Ureter (tissue), 1 donor: ENCODE data around the gene KRTAP17-1. TPM values are rescaled to one million over a fixed set of nuclear protein-coding genes. Genes with fewer than 3 reads are reported as not detected.
"Not testable (repeated sequence)": the region's sequence is repeated elsewhere in the genome, so short reads cannot be mapped to it uniquely, and the experiment has no call there.

ENCODE experiments used
- DNase-seq: peaks from one replicate; pipeline ENCODE4 v3.0.0-alpha.2; 2020; ENCODE audit warnings: low spot score
- total RNA-seq: library from RNA; stranded (reverse); gene quantifications from one replicate; pipeline ENCODE4 v1.2.4, GENCODE V29; 2023
- donor health status: DM: yes; HTN: yes; CAD: no.

KRTAP17-1 gene
- total RNA-seq, 1 donor from 2014 or later = not detected

DNA sequence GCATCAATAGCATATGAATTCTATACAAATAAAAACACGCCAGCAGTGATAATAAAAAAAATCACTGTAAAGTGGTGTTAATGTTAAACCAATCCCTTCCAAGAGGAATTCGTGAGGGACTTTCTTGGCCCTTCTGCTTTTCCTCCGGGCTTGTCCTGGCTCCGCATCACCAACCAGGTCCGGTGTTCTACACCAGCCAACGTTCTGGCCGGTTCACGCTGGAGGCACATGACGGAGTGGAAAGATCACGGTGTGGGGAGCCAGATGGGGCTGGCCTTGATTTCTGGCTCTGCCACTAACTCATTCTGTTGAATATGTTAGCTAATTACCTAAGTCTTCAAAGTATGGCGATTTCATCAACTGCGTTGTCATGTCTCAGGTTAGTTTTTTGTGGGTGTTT lies 11.4 kb downstream of the KRTAP17-1 start:
- DNase-seq = no peak

DNA sequence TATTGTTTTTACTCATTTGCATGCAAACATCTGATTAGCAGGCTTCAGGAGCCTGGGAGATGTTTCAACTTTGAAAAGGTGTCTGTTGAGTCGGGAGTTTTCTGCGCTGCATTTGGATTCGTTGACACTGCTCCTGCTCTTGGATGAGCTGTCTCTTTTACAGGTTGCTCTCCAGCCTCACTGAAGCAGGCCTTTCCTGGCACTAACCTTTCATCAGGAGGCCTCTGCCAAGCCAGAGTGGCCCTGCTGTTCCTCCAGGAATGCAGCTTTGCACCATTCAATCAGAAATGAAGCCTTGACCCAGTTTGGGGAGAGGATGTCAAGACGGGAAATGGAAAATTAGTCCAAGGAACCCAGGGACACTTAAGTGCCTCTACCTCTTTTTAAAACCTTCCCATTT lies 12.5 kb downstream of the KRTAP17-1 start:
- no peak for DNase-seq

DNA sequence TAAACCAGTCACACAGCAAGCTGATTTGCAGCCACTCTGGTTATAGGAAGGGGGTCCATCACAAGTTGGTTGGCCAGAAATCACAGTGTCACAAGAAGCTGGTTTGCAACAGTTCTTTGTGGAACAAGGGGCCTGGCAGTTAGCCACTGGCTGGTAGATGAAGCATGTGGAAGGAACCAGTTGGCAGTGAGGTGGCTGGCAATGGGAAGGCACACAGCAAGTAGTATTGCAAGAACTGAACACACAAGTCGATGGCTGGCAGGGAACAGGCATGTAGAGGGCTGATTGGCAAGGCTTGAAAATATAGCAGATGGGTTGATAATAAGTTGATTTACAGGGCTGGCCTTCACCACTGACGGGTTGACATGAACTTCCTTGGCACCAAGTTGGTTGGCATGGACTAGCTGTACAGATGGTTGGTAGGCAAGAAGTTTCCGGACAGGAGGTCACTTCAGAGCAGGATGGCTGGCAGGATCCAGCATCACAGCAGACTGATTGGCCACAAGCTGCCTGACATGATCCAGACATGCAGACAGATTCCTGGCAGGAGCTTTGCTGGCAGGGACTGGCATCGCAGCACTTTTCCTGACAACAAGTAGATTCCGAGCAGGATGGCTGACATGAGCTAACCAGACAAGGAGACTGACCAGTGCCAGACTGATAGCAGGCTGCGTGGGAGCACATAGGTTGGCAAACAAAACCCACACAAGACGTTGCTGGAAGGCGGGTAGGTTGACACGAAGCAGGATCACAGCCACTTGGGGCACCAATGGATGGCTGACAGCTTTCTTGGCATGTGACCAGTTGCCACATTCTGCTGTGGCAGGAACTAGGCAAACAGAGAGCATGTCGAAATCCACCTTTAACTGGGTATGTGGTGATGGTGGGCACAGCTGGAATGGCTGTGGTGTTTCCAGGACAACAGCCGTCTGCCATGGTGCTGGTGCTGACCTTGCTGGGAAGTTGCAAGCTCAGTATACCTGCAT lies 13.3 kb downstream of the KRTAP17-1 start, which contains the start of gene KRTAP29-1:
Gene KRTAP29-1 (minus strand): TSS at position 936 of the 986 bp plus-strand sequence. CDS start 0 bp downstream, at position 936.
- peak; percentile 50 for DNase-seq

DNA sequence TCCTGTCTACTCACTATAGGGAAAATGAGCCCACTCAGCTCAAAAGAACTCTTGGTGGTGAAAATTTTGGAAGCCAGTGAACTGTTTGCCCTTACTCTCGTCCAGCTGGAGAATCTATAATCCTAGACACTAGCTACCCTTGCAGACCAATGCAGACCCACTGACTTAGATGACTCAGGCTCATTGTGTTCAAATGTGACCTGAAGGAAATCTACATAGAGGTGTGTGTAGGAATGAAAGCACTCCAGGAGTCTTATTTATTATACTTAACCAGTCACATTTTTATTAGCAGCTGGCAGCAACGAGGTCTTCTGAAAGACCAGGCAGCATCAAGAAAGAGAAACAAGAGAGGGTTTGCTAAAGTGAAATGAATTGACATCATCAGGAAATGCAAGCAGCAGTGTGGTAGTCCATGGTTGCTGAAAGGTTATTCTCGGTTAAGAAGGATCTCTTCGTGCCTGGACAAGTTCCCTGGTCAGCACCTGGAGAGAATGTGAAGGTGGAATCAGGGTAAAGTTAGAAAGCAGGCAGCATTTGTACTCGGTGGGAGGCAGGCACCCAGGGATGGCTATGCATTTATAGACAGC lies 14.2 kb downstream of the KRTAP17-1 start:
- DNase-seq = peak; percentile 55

DNA sequence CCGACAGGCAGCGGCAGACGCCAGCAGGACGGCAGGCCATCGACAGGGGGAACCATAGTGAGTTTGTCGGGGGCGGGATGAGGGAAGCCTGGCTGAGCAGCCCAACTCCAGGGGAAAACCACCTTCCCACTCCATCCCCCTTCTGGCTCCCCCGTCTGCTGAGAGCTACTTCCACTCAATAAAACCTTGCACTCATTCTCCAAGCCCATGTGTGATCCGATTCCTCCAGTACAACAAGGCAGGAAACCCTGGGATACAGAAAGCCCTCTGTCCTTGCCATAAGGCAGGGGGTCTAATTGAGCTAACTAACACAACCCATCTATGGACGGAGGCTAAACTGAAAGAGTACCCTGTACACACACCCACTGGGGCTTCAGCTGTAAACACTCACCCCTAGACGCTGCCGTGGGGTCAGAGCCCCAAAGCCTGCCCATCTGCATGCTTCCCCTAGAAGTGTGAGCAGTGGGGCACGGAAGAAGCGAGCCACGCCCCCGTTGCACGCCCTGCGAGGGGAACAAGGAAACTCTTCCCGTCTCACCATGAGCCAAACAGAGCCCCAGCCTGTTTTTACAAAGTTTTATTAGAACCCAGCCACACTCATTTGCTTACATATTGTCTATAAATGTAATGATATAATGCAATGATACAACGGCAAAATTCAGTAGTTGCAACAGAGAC lies 16.9 kb downstream of the KRTAP17-1 start:
- DNase-seq = no peak

DNA sequence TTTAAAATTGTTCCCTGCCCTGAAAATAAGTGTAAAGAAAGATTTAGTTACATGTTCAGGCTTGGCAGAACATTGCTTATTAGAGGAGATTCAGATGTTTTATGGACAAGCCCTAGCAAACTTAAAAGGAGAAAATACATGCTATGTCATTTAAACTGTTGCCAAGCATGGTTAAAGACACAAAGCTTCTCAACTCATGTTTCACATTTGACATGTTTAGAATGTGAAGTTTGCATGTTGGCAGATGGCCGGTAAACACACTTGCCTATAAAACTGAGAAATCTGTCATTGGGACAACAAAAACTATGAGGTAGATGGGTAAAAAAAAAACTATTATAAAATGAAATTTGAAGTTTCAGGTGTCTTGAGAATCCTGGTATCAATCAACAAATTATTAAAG lies 18.7 kb downstream of the KRTAP17-1 start:
- no peak for DNase-seq

DNA sequence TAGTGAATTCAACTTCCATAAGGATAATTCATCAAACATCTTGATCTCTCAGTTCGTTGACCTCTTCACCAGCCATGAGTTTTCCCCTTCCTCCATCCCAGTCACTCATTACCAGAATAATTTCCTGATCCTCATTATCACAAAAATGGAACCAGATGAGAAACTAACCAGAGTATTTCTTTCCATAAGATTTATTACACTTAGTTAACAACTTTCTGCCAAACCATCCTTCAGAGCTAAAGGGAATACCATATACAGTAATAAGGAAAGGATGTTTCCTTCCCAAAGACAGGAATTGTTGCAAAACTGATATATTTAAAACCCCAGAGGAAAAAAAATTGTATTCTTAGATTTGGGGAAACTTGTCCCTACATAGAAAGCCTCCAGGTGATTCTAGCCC lies 21.5 kb downstream of the KRTAP17-1 start:
- no peak for DNase-seq

DNA sequence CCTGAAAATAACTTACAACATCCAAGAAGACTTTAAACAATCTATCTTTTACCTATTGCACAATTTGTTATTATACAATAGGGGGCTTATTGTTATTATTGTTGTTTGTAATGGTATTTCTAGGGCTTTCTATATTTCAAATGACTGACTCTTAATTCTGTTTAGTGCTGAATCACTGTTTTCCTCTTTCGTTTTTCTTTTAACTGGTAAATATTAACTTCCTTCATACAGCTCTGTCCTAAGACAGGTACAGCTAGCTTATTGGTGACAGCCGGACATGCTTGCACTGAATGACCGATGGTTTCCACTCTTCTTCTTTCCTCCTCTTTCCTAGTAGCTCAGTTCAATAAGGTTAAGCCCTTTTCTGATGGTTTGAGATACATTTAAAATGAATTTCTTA lies 28.5 kb downstream of the KRTAP17-1 start:
- no peak for DNase-seq

DNA sequence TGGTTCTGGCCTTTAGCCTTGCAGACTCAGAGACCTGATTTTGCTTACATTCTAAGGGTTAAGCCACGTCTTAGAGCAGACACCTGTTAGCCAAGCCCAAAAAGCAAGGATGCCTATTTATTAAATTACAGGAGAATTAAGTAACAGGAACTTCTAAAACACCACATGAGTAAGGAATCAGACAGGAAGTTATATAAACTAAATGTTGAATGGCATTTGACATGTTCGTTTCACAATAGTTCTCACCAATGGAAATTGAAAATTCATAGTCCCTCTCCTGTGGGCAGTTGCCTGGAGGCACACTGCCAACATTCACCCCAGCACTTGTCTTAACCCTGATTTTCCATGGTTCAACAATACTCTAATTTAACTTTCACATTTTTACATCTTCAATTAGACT lies 31.0 kb downstream of the KRTAP17-1 start:
- DNase-seq = no peak

DNA sequence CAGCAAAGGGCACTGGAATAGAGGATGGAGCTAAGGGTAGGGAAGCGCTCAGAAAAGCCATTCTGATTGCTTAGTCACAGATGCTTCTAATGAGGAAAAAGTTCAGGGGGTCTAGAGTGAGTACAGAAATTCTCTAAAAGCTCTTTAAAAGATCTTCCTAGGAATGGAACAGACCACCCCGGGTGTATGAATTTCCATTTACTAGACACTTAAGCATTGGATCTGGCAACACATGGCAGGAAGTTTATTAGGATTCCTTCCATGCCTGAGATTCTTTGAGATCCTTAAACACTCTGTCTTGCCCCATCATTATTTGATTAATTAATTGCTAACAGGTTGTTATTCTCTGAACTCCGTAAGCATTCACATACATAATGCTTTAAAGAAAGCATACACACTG lies 31.5 kb downstream of the KRTAP17-1 start:
- no peak for DNase-seq

DNA sequence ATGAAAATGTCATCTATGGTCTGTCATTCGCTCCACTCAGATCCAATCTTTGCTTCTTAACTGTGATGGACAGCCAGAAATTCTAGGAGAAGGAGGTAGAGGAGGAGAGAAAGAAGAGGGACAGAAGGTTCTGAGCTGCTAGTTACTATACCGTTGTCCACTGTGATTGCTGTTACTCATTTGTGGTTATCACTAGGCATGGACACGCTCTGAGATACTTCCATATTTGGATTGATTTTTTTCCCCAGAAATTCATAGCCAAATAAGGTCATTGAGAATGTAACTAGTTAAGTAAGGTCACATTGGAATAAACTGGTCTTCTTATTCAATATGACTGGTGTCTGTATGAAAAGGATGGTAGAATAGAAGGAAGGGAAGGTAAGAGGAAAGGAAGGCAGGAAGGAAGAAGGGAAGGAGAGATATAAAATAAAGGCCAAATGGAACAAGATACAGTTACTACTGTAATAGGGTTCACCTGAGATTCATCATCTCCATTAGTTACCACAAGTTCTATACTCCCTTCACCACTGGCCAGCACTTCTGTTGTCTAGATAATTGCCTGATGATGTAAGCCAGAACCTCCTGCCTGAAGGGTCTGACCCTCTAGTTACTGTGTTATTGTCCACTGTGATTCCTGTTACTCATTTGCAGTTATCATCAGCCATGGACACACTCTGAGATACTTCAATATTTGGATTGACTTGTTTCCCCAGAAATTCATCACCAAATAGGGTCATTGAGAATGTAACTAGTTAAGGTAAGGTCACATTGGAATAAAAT lies 37.1 kb downstream of the KRTAP17-1 start:
- DNase-seq = no peak

DNA sequence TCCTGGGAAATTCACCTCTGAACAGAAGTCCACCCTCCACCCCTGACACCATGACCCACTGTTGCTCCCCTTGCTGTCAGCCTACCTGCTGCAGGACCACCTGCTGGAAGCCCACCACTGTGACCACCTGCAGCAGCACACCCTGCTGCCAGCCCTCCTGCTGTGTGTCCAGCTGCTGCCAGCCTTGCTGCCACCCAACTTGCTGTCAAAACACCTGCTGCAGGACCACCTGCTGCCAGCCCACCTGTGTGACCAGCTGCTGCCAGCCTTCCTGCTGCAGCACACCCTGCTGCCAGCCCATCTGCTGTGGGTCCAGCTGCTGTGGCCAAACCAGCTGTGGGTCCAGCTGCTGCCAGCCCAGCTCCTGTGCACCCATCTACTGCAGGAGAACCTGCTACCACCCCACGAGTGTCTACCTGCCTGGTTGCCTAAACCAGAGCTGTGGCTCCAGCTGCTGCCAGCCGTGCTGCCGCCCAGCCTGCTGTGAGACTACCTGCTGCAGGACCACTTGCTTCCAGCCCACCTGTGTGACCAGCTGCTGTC lies 39.8 kb downstream of the KRTAP17-1 start, which contains the start of gene KRTAP9-7:
Gene KRTAP9-7 (plus strand): TSS at position 51 of the 543 bp plus-strand sequence. CDS start 0 bp downstream, at position 51.
- not testable (repeated sequence) for DNase-seq

DNA sequence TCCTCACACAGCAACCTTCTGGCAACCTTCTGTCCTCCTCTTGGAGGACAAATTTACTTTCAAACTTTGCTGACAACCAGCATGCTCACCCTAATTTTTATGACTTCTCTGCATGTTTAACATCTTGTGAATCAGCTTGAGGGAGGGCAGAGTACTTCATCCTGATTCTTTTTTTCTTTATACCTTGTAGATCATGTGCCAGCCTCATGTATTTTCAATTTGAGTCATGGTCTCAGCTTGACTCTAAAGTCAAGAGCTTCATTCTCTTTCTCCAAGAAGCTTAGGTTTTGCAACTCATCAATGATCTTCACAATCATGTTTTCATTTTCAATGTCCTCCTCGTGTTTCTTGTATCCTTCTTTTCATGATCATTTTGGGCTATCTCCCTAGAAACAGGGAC lies 43.7 kb downstream of the KRTAP17-1 start:
- DNase-seq = no peak

DNA sequence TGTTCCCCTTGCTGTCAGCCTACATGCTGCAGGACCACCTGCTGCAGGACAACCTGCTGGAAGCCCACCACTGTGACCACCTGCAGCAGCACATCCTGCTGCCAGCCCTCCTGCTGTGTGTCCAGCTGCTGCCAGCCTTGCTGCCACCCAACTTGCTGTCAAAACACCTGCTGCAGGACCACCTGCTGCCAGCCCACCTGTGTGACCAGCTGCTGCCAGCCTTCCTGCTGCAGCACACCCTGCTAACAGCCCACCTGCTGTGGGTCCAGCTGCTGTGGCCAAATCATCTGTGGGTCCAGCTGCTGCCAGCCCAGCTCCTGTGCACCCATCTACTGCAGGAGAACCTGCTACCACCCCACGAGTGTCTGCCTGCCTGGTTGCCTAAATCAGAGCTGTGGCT lies 44.2 kb downstream of the KRTAP17-1 start:
- DNase-seq = not testable (repeated sequence)

DNA sequence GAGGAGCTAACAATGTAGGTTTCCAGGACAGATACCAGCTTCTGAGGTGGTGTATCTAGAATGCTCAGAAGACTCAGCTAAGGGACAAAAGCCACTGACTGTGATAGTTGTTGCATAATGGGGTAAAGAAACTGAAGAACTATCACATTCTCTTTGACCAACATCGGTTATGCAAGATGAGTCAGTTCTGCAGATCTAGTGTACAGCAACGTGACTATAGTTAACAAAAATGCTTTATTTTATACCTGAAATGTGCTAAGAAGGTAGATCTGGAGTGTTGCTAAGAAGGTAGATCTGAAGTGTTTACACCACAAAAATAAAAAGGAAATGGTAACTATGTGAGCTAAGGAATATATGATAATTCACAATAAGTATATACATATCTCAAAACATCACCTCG lies 47.8 kb downstream of the KRTAP17-1 start:
- no peak for DNase-seq

DNA sequence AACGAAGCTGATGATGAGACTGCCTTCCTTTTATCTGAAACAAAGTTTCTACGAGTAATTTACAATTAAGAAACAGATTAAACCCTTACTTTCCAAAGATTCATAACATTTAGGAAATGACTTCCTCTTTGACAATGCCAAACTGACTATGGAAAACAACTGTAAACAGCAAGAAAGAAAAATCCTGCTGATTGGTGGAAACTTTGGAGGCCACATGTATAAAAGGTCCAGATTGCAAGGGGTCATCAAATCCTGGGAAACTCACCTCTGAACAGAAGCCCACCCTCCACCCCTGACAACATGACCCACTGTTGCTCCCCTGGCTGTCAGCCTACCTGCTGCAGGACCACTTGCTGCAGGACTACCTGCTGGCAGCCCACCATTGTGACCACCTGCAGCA lies 50.4 kb downstream of the KRTAP17-1 start, which contains the start of gene KRTAP9-6:
Gene KRTAP9-6 (plus strand): TSS at position 301 of the 400 bp plus-strand sequence. CDS start 0 bp downstream, at position 301.
- no peak for DNase-seq

Other genes with a start within 250 kb of the KRTAP17-1 start
- gene KRTAP2-4, start 249.8 kb downstream of the KRTAP17-1 start, total RNA-seq = not detected
- not detected for gene KRTAP4-7, start 231.6 kb downstream of the KRTAP17-1 start, total RNA-seq
- gene KRTAP4-8, start 217.6 kb downstream of the KRTAP17-1 start, total RNA-seq = not detected
- not detected for gene KRTAP4-16, start 213.5 kb downstream of the KRTAP17-1 start, total RNA-seq
- gene KRTAP4-9, start 210.3 kb downstream of the KRTAP17-1 start, total RNA-seq = not detected
- gene KRTAP4-11, start 197.3 kb downstream of the KRTAP17-1 start, total RNA-seq = not detected
- not detected for gene KRTAP4-12, start 191.5 kb downstream of the KRTAP17-1 start, total RNA-seq
- not detected for gene KRTAP4-6, start 175.2 kb downstream of the KRTAP17-1 start, total RNA-seq
- not detected for gene KRTAP4-5, start 165.9 kb downstream of the KRTAP17-1 start, total RNA-seq
- gene KRTAP4-4, start 155.0 kb downstream of the KRTAP17-1 start, total RNA-seq = not detected
- not detected for gene KRTAP4-3, start 147.5 kb downstream of the KRTAP17-1 start, total RNA-seq
- gene KRTAP4-2, start 137.5 kb downstream of the KRTAP17-1 start, total RNA-seq = not detected
- not detected for gene KRTAP4-1, start 130.8 kb downstream of the KRTAP17-1 start, total RNA-seq
- gene KRTAP9-1, start 125.8 kb downstream of the KRTAP17-1 start, total RNA-seq = not detected
- not detected for gene KRTAP9-2, start 89.1 kb downstream of the KRTAP17-1 start, total RNA-seq
- not detected for gene KRTAP9-3, start 83.3 kb downstream of the KRTAP17-1 start, total RNA-seq
- gene KRTAP9-8, start 77.7 kb downstream of the KRTAP17-1 start, total RNA-seq = not detected
- not detected for gene KRTAP9-4, start 66.0 kb downstream of the KRTAP17-1 start, total RNA-seq
- gene KRTAP9-9, start 60.3 kb downstream of the KRTAP17-1 start, total RNA-seq = not detected
- gene KRTAP9-6, start 50.3 kb downstream of the KRTAP17-1 start, total RNA-seq = not detected
- gene KRTAP9-7, start 40.0 kb downstream of the KRTAP17-1 start, total RNA-seq = not detected
- gene KRTAP29-1, start 12.9 kb downstream of the KRTAP17-1 start, total RNA-seq = not detected
- not detected for gene KRTAP16-1, start 6.4 kb downstream of the KRTAP17-1 start, total RNA-seq
- gene KRT33A, start 35.1 kb upstream of the KRTAP17-1 start, total RNA-seq = not detected
- not detected for gene KRT33B, start 54.1 kb upstream of the KRTAP17-1 start, total RNA-seq
- not detected for gene KRT34, start 66.6 kb upstream of the KRTAP17-1 start, total RNA-seq
- not detected for gene KRT31, start 81.9 kb upstream of the KRTAP17-1 start, total RNA-seq
- gene KRT37, start 108.9 kb upstream of the KRTAP17-1 start, total RNA-seq = not detected
- gene KRT38, start 125.3 kb upstream of the KRTAP17-1 start, total RNA-seq = not detected
- gene KRT32, start 151.7 kb upstream of the KRTAP17-1 start, total RNA-seq = not detected
- gene KRT35, start 165.4 kb upstream of the KRTAP17-1 start, total RNA-seq = not detected
- gene KRT36, start 174.2 kb upstream of the KRTAP17-1 start, total RNA-seq = not detected
- gene KRT13, start 189.9 kb upstream of the KRTAP17-1 start, total RNA-seq = 2,358 TPM
- 147 TPM for gene KRT15, start 203.2 kb upstream of the KRTAP17-1 start, total RNA-seq
- gene KRT19, start 212.6 kb upstream of the KRTAP17-1 start, total RNA-seq = 2,124 TPM